Kidney (tissue), 14 donors: ENCODE results near the gene TRA2B. TPM values are rescaled to one million over a fixed set of nuclear protein-coding genes. Genes with fewer than 3 reads are reported as not detected.

Experiments used
- DNase-seq, 5 donors: peaks; one replicate each; pipeline ENCODE4 v3.0.0-alpha.2; 2013 to 2020
- FAIRE-seq: peaks from 2 replicates; lab custom pipeline; 2012; peaks lifted over from hg19 to GRCh38; lab: Jason Lieb, UNC
- H3K27ac ChIP-seq, 2 donors: one replicate each; pipeline ENCODE4 v1.7.0; 2013; ENCODE audit warnings: low read depth in 2 of 2, low read length in 2 of 2, inconsistent platforms in 1 of 2
- H3K27me3 ChIP-seq: one replicate; pipeline ENCODE4 v1.7.1; 2013; ENCODE audit warnings: low read length, inconsistent platforms; ENCODE audit not compliant: control insufficient read depth, insufficient read depth
- H3K36me3 ChIP-seq, 3 donors: one replicate each; pipeline versions ENCODE4 v1.7.0 to v1.7.1; 2013; ENCODE audit warnings: low read length in 3 of 3, control low read depth in 1 of 3, inconsistent platforms in 1 of 3; ENCODE audit not compliant: insufficient read depth in 3 of 3, control insufficient read depth in 2 of 3
- H3K4me1 ChIP-seq, 3 donors: one replicate each; pipeline versions ENCODE4 v1.7.0 to v1.7.1; 2013; ENCODE audit warnings: low read length in 3 of 3, inconsistent platforms in 1 of 3, low read depth in 1 of 3; ENCODE audit not compliant: control insufficient read depth in 2 of 3, insufficient read depth in 2 of 3
- H3K4me3 ChIP-seq, 3 donors: one replicate each; pipeline versions ENCODE4 v1.7.0 to v1.8.1; 2013; ENCODE audit warnings: low read length in 3 of 3, control low read depth in 1 of 3, inconsistent platforms in 1 of 3
- H3K9ac ChIP-seq, 3 donors: one replicate each; pipeline versions ENCODE4 v1.7.0 to v1.7.1; 2013; ENCODE audit warnings: low read length in 3 of 3, control low read depth in 1 of 3, inconsistent platforms in 1 of 3
- H3K9me3 ChIP-seq, 3 donors: one replicate each; pipeline versions ENCODE4 v1.7.0 to v1.7.1; 2013; ENCODE audit warnings: low read length in 3 of 3, control low read depth in 1 of 3, inconsistent platforms in 1 of 3; ENCODE audit not compliant: control insufficient read depth in 2 of 3, insufficient read depth in 1 of 3
- CTCF ChIP-seq: IDR thresholded peaks from 3 replicates; pipeline ENCODE4 v1.5.1; 2012; ENCODE audit warnings: mild to moderate bottlenecking, moderate library complexity, borderline replicate concordance; ENCODE audit not compliant: insufficient read depth; ENCODE audit errors: extremely low read depth
- intact Hi-C: fragments of 100-400 bp; cut with DNase I; formaldehyde crosslinking; loops from one replicate; pipeline ENCODE4 v1.11.1; 2022
- polyA plus RNA-seq: library from polyadenylated mRNA; stranded (reverse); fragments of 350-450 nt; fragmentation: Illumina TruSeq; extraction: RNeasy Lipid Tissue Mini Kit (QIAGEN cat#74804); gene quantifications from one replicate; pipeline ENCODE4 v1.2.3, GENCODE V29; 2014; ENCODE audit warnings: low read depth, low replicate concordance; ENCODE audit not compliant: insufficient read depth
- total RNA-seq: library from RNA; stranded (reverse); fragmentation: NEBNext Ultra II Directional; extraction: Animal tissue kit (Norgen Biotek cat#: 25700); gene quantifications from one replicate; pipeline ENCODE4 v1.2.1, GENCODE V29; 2021
- donor health status: control.
- donor health status: control.
- donor health status: control.
- donor health status: control.
- donor health status: control.
- donor health status: DM: yes; HTN: yes; CAD: no.
- donor health status: Normal renal cell carcinoma (clear cell type).

The TRA2B gene
- total and polyA plus RNA-seq, 2 donors from 2014 or later, result 66.8 to 109 TPM

- no peaks in the 10 kb centered on the region for H3K36me3 ChIP-seq
- intact Hi-C loops, result no loop called here
- no peak overlapping the region for H3K9ac ChIP-seq
- DNase-seq (peak in 1 of 5 donors; percentile 44), FAIRE-seq (no peak)
- no peak for TF ChIP-seq CTCF
- H3K4me1 ChIP-seq, result peaks cover 0 to 12% (median 3%) of the 10 kb centered on the region in 3 donors
- no peaks in the 10 kb centered on the region for H3K27me3 ChIP-seq
- H3K9me3 ChIP-seq, result peaks cover 0 to under 1% (median 0%) of the 10 kb centered on the region in 3 donors
- H3K4me3 ChIP-seq, result peak overlapping the region in 1 of 3 donors; percentile 37
- H3K27ac ChIP-seq, result no peak overlapping the region
Observed at GRCh38 chr3:185960522-185961288, 22.9 kb upstream of the TRA2B start.

GRCh38 chr3:185959609-185960521 lies 22.1 kb upstream of the TRA2B start:
- H3K9ac ChIP-seq, result no peak overlapping the region
- FAIRE-seq, result no peak
- H3K36me3 ChIP-seq, result no peaks in the 10 kb centered on the region
- no peak for TF ChIP-seq CTCF
- no peak overlapping the region for H3K27ac ChIP-seq
- H3K4me3 ChIP-seq, result peak overlapping the region in 1 of 3 donors; percentile 37
- intact Hi-C loops, result no loop called here
- peaks cover 0 to 12% (median 3%) of the 10 kb centered on the region in 3 donors for H3K4me1 ChIP-seq
- DNase-seq, result peak in 3 of 5 donors; percentile 58 to 88 (median 86)
- no peaks in the 10 kb centered on the region for H3K27me3 ChIP-seq
- no peaks in the 10 kb centered on the region for H3K9me3 ChIP-seq

GRCh38 chr3:185958626-185959025 lies 20.8 kb upstream of the TRA2B start:
- H3K36me3 ChIP-seq, result no peaks in the 10 kb centered on the region
- H3K9me3 ChIP-seq, result no peaks in the 10 kb centered on the region
- peaks cover 0 to 12% (median 3%) of the 10 kb centered on the region in 3 donors for H3K4me1 ChIP-seq
- DNase-seq (no peak), FAIRE-seq (no peak)
- no peak for TF ChIP-seq CTCF
- H3K9ac ChIP-seq, result no peak overlapping the region
- no peak overlapping the region for H3K27ac ChIP-seq
- no peaks in the 10 kb centered on the region for H3K27me3 ChIP-seq
- no peak overlapping the region for H3K4me3 ChIP-seq
- intact Hi-C loops, result no loop called here
